H1 (cell line): ENCODE results near the gene SOX13. TPM values are rescaled to one million over a fixed set of nuclear protein-coding genes. Genes with fewer than 3 reads are reported as not detected.

ENCODE experiments used
- CTCF ChIA-PET: fragments of 300-600 bp; sonication (Branson Sonifier 250); formaldehyde crosslinking; loops from one replicate; lab custom pipeline; 2021; ENCODE audit not compliant: partially characterized antibody; lab: Charles Lee
- POLR2A ChIA-PET: fragments of 300-600 bp; sonication (Branson Sonifier 250); formaldehyde crosslinking; loops from one replicate; lab custom pipeline; 2021; ENCODE audit warnings: inconsistent platforms; ENCODE audit not compliant: partially characterized antibody; lab: Charles Lee
- DNase-seq, 2 experiments: peaks; one replicate each; pipeline versions ENCODE4 v3.0.0 to v3.0.0-alpha.2; 2010 to 2022; ENCODE audit warnings: low spot score in 2 of 2, low read depth in 1 of 2, mixed read lengths in 1 of 2
- FAIRE-seq: peaks from 2 replicates; lab custom pipeline; 2011; peaks lifted over from hg19 to GRCh38; lab: Jason Lieb, UNC
- H2AFZ ChIP-seq: 2 replicates; pipeline ENCODE4 v1.8.1; 2012; ENCODE audit warnings: low read length, inconsistent platforms
- H2AK5ac ChIP-seq: 2 replicates; pipeline ENCODE4 v1.6.1; 2013; ENCODE audit warnings: low read depth, low read length
- H2BK120ac ChIP-seq: replicated peaks from 2 replicates; pipeline ENCODE3; 2013; ENCODE audit warnings: low read depth, low read length, inconsistent platforms
- H2BK12ac ChIP-seq: 2 replicates; pipeline ENCODE4 v1.6.1; 2013; ENCODE audit warnings: low read depth, low read length
- H2BK15ac ChIP-seq: 2 replicates; pipeline ENCODE4 v1.6.1; 2013; ENCODE audit warnings: low read length
- H2BK20ac ChIP-seq: 2 replicates; pipeline ENCODE4 v1.6.1; 2013; ENCODE audit warnings: low read length
- H2BK5ac ChIP-seq: 2 replicates; pipeline ENCODE4 v1.6.1; 2013; ENCODE audit warnings: low read depth, low read length
- H3K14ac ChIP-seq: 2 replicates; pipeline ENCODE4 v1.6.1; 2013; ENCODE audit warnings: inconsistent platforms; ENCODE audit not compliant: insufficient read length
- H3K18ac ChIP-seq: 2 replicates; pipeline ENCODE4 v1.6.1; 2013; ENCODE audit warnings: low read length; ENCODE audit errors: extremely low read depth
- H3K23ac ChIP-seq: 2 replicates; pipeline ENCODE4 v1.6.1; 2013; ENCODE audit warnings: inconsistent platforms; ENCODE audit not compliant: insufficient read length
- H3K23me2 ChIP-seq: 2 replicates; pipeline ENCODE4 v1.6.1; 2013; ENCODE audit warnings: low read depth, low read length
- H3K27ac ChIP-seq: 2 replicates; pipeline ENCODE4 v1.6.1; 2011; ENCODE audit warnings: low read depth, low read length, inconsistent platforms
- H3K27me3 ChIP-seq, 4 experiments: replicated peaks in 1 of 4; 1 replicate in 1 of 4; 2 replicates in 3 of 4; pipeline versions ENCODE4 v1.6.1 to v1.8.1; 2011 to 2013; ENCODE audit warnings: low read length in 3 of 4, mild to moderate bottlenecking in 3 of 4, inconsistent platforms in 2 of 4, mixed read lengths in 2 of 4, moderate library complexity in 1 of 4; ENCODE audit not compliant: control insufficient read depth in 3 of 4, insufficient read depth in 3 of 4; ENCODE audit errors: extremely low read depth in 1 of 4
- H3K36me3 ChIP-seq, 4 experiments: 2 replicates each; pipeline versions ENCODE4 v1.6.1 to v1.8.1; 2011 to 2013; ENCODE audit warnings: mild to moderate bottlenecking in 4 of 4, low read length in 3 of 4, moderate library complexity in 2 of 4, control low read depth in 1 of 4, inconsistent platforms in 1 of 4; ENCODE audit not compliant: insufficient read depth in 4 of 4, control insufficient read depth in 2 of 4
- H3K4ac ChIP-seq: replicated peaks from 2 replicates; pipeline ENCODE3; 2013; ENCODE audit warnings: low read length, low read depth, mixed read lengths, inconsistent platforms; ENCODE audit not compliant: insufficient read length
- H3K4me1 ChIP-seq, 4 experiments: replicated peaks in 1 of 4; 1 replicate in 1 of 4; 2 replicates in 3 of 4; pipeline versions ENCODE4 v1.6.1 to v1.8.1; 2011 to 2013; ENCODE audit warnings: low read length in 3 of 4, inconsistent platforms in 2 of 4, mixed read lengths in 1 of 4; ENCODE audit not compliant: insufficient read depth in 4 of 4, control insufficient read depth in 3 of 4
- H3K4me2 ChIP-seq, 2 experiments: 2 replicates each; pipeline versions ENCODE4 v1.6.1 to v1.8.1; 2011 to 2013; ENCODE audit warnings: low read depth in 2 of 2, low read length in 2 of 2, control low read depth in 1 of 2, inconsistent platforms in 1 of 2, mild to moderate bottlenecking in 1 of 2; ENCODE audit not compliant: insufficient read depth in 1 of 2
- H3K4me3 ChIP-seq, 4 experiments: fragments of 200-600, 300-600 bp in 1 of 4; sonication (generic), shearing (Covaris generic), sonication (Bioruptor Twin) in 1 of 4; 2 replicates each; pipeline versions ENCODE4 v1.5.1 to v1.8.1; 2011 to 2016; ENCODE audit warnings: low read length in 4 of 4, low read depth in 3 of 4, control low read depth in 2 of 4, inconsistent platforms in 2 of 4, mild to moderate bottlenecking in 2 of 4, mixed read lengths in 1 of 4, moderate library complexity in 1 of 4; ENCODE audit not compliant: insufficient read depth in 2 of 4; ENCODE audit errors: extremely low read depth in 1 of 4
- H3K56ac ChIP-seq: replicated peaks from 2 replicates; pipeline ENCODE3; 2013; ENCODE audit warnings: low read depth, mild to moderate bottlenecking, mixed read lengths, low read length, inconsistent platforms; ENCODE audit not compliant: insufficient read length
- H3K79me1 ChIP-seq: 2 replicates; pipeline ENCODE4 v1.6.1; 2013; ENCODE audit warnings: low read depth, low read length, control low read depth
- H3K79me2 ChIP-seq, 2 experiments: 2 replicates each; pipeline versions ENCODE4 v1.6.1 to v1.8.1; 2012 to 2013; ENCODE audit warnings: low read length in 2 of 2, mild to moderate bottlenecking in 2 of 2, inconsistent platforms in 1 of 2; ENCODE audit not compliant: insufficient read depth in 2 of 2, control insufficient read depth in 1 of 2
- H3K9ac ChIP-seq, 4 experiments: replicated peaks in 1 of 4; 1 replicate in 1 of 4; 2 replicates in 3 of 4; pipeline versions ENCODE4 v1.6.1 to v1.8.1; 2011 to 2013; ENCODE audit warnings: low read depth in 3 of 4, low read length in 3 of 4, control low read depth in 2 of 4, mild to moderate bottlenecking in 2 of 4, moderate library complexity in 2 of 4, inconsistent platforms in 1 of 4; ENCODE audit errors: extremely low read depth in 1 of 4
- H3K9me3 ChIP-seq, 2 experiments: 2 replicates each; pipeline versions ENCODE4 v1.6.1 to v1.8.1; 2012 to 2013; ENCODE audit warnings: mild to moderate bottlenecking in 2 of 2, moderate library complexity in 2 of 2, control low read depth in 1 of 2, inconsistent platforms in 1 of 2, low read depth in 1 of 2, low read length in 1 of 2, mixed read lengths in 1 of 2; ENCODE audit not compliant: insufficient read depth in 2 of 2
- H4K20me1 ChIP-seq, 2 experiments: replicated peaks in 1 of 2; 2 replicates each; pipeline versions ENCODE3 to v1.8.1; 2011 to 2013; ENCODE audit warnings: inconsistent platforms in 2 of 2, low read length in 2 of 2, mild to moderate bottlenecking in 1 of 2; ENCODE audit not compliant: insufficient read depth in 2 of 2, control insufficient read depth in 1 of 2
- H4K5ac ChIP-seq: 2 replicates; pipeline ENCODE4 v1.6.1; 2013; ENCODE audit warnings: low read length, low read depth, mixed read lengths, inconsistent platforms; ENCODE audit not compliant: insufficient read length
- H4K8ac ChIP-seq: 2 replicates; pipeline ENCODE4 v1.8.0; 2013; ENCODE audit warnings: mild to moderate bottlenecking, moderate library complexity, low read length, inconsistent platforms; ENCODE audit not compliant: insufficient read depth; ENCODE audit errors: extremely low read depth
- H4K91ac ChIP-seq: replicated peaks from 2 replicates; pipeline ENCODE3; 2013; ENCODE audit warnings: low read length, mixed read lengths, inconsistent platforms; ENCODE audit not compliant: insufficient read length
- ASH2L ChIP-seq: fragments of 200-600, 300-600 bp; sonication (generic); IDR thresholded peaks from one replicate; pipeline ENCODE4 v1.7.1; 2017; ENCODE audit warnings: low read length
- CBX5 ChIP-seq: fragments of 300-800, 300-1000 bp; sonication (generic); IDR thresholded peaks from 2 replicates; pipeline ENCODE4 v1.7.1; 2016; ENCODE audit warnings: antibody characterized with exemption, low read length, low read depth
- E2F6 ChIP-seq: IDR thresholded peaks from 2 replicates; pipeline ENCODE4 v1.6.1; 2012; ENCODE audit warnings: inconsistent platforms
- FOSL1 ChIP-seq: IDR thresholded peaks from 2 replicates; pipeline ENCODE4 v1.6.1; 2011; ENCODE audit warnings: mild to moderate bottlenecking, low read depth, low read length, moderate library complexity; ENCODE audit not compliant: insufficient read depth
- GTF2F1 ChIP-seq: IDR thresholded peaks from 2 replicates; pipeline ENCODE4 v1.6.1; 2012; ENCODE audit warnings: low read depth, low read length, improper control_type of control experiment, borderline replicate concordance
- HDAC6 ChIP-seq: IDR thresholded peaks from one replicate; pipeline ENCODE4 v1.7.1; 2012; ENCODE audit warnings: low read depth, mild to moderate bottlenecking, inconsistent platforms, low read length, moderate library complexity
- KDM4A ChIP-seq: IDR thresholded peaks from one replicate; pipeline ENCODE4 v1.7.1; 2012; ENCODE audit warnings: low read depth, mild to moderate bottlenecking, moderate library complexity, low read length, inconsistent platforms; ENCODE audit not compliant: severe bottlenecking
- NANOG ChIP-seq: IDR thresholded peaks from 2 replicates; pipeline ENCODE4 v1.6.1; 2011; ENCODE audit warnings: low read length, low read depth, mild to moderate bottlenecking, inconsistent platforms; ENCODE audit not compliant: insufficient read depth, poor library complexity, severe bottlenecking
- SIN3A ChIP-seq, 2 experiments: IDR thresholded peaks in 1 of 2; conservative IDR thresholded peaks in 1 of 2; 2 replicates each; pipeline ENCODE4 v1.6.1; 2011 to 2012; ENCODE audit warnings: low read length in 2 of 2, improper control_type of control experiment in 1 of 2, low read depth in 1 of 2, mild to moderate bottlenecking in 1 of 2
- TBP ChIP-seq: IDR thresholded peaks from 2 replicates; pipeline ENCODE4 v1.6.1; 2011; ENCODE audit warnings: low read depth, low read length, improper control_type of control experiment
- WGBS, 2 experiments: shearing (Covaris generic) in 1 of 2; methylation state at CpG; one replicate each; pipeline versions ENCODE4 v1.1.6 to v1.1.7; 2013 to 2015; ENCODE audit warnings: low lambda C conversion rate in 2 of 2, mixed read lengths in 2 of 2, inconsistent platforms in 1 of 2, low coverage in 1 of 2, missing lambda C conversion rate in 1 of 2; ENCODE audit not compliant: insufficient replicate concordance in 2 of 2, insufficient coverage in 1 of 2, insufficient read length in 1 of 2; ENCODE audit errors: extremely low coverage in 1 of 2, missing lambda C conversion rate in 1 of 2; 5-methylcytosine and 5-hydroxymethylcytosine counted together
- polyA plus RNA-seq, 7 experiments: library from polyadenylated mRNA; depleted of rRNA in 3 of 7; stranded (reverse) in 5 of 7; unstranded in 2 of 7; fragments of >200 nt in 5 of 7; fragments of 200-250 nt in 2 of 7; gene quantifications; 1 replicate in 5 of 7; 2 replicates in 1 of 7; 4 replicates in 1 of 7; pipeline versions ENCODE4 v1.2.1 to v1.2.3, GENCODE V29; 2011 to 2013; ENCODE audit warnings: missing spikeins in 2 of 7, mixed read lengths in 2 of 7
- total RNA-seq: library from RNA; stranded (reverse); fragmentation: NEBNext Ultra II Directional; extraction: Animal tissue kit (Norgen Biotek cat#: 25700); gene quantifications from 2 replicates; pipeline ENCODE4 v1.2.1, GENCODE V29; 2021

The SOX13 gene
- total and polyA plus RNA-seq, 2 of the 8 experiments (the other 6 are each of a cell fraction or from before 2014, with no cell fraction given): 113 to 173 TPM

- H3K27me3 ChIP-seq: peaks cover 0 to 18% (median 17%) of the 10 kb centered on the region in 4 experiments; a peak in 5 of 7 replicates
- peak within 1 kb of the TSS; percentile 65 to 92 for H3K4me2 ChIP-seq
- no peaks in the 10 kb centered on the region for H3K79me2 ChIP-seq
- H3K56ac ChIP-seq: no peak within 1 kb of the TSS
- H4K91ac ChIP-seq: peak within 1 kb of the TSS; percentile 44
- peaks cover 0 to 40% (median 28%) of the 10 kb centered on the region in 4 experiments; a peak in 6 of 7 replicates for H3K4me1 ChIP-seq
- H4K5ac ChIP-seq: no peak within 1 kb of the TSS
- peak within 1 kb of the TSS; percentile 69; the same call in 1 of the 2 replicates for H2BK5ac ChIP-seq
- no peaks in the 10 kb centered on the region for H3K79me1 ChIP-seq
- H3K9me3 ChIP-seq: no peaks in the 10 kb centered on the region
- peaks cover 12% of the 10 kb centered on the region; the same call in 1 of the 2 replicates for H3K23me2 ChIP-seq
- H2AFZ ChIP-seq: peak within 1 kb of the TSS; percentile 72
- H3K36me3 ChIP-seq: no peaks in the 10 kb centered on the region
- no peak within 1 kb of the TSS for H3K27ac ChIP-seq
- no peak within 1 kb of the TSS for H3K23ac ChIP-seq
- H2BK120ac ChIP-seq: no peak within 1 kb of the TSS
- FAIRE-seq (no peak), DNase-seq (peak in 1 of 2 experiments; percentile 89)
- peak within 1 kb of the TSS in 2 of 4 experiments; percentile 5 to 34; a peak in 2 of 7 replicates for H3K9ac ChIP-seq
- H4K8ac ChIP-seq: peak within 1 kb of the TSS; percentile 47; the same call in 1 of the 2 replicates
- peak within 1 kb of the TSS; percentile 32; the same call in 1 of the 2 replicates for H2BK15ac ChIP-seq
- peak within 1 kb of the TSS; percentile 61 to 77 (median 68) for H3K4me3 ChIP-seq
- ChIA-PET CTCF (interaction anchor here (0.7 to 18.7 kb wide), 12 partner anchors 10 to 291 kb away, joined by 3 to 360 read pairs (median 10); partner anchors contain the start of genes GOLT1A and KISS1), POLR2A (interaction anchor here (0.9 to 6.5 kb wide), 9 partner anchors 10 to 290 kb away, joined by 3 to 35 read pairs (median 6); partner anchors contain the start of genes SNRPE and SOX13)
- H2BK20ac ChIP-seq: no peak within 1 kb of the TSS
- no peaks in the 10 kb centered on the region for H4K20me1 ChIP-seq
- WGBS, 2 experiments: 3% methylated on average over 47 of the region's 94 CpGs; no CpG with 5 or more reads in 1 of the 2 experiments
- peak within 1 kb of the TSS; percentile 83; the same call in 1 of the 2 replicates for H2BK12ac ChIP-seq
- no peak within 1 kb of the TSS for H3K14ac ChIP-seq
- H3K4ac ChIP-seq: no peak within 1 kb of the TSS
- peak within 1 kb of the TSS; percentile 79 for H3K18ac ChIP-seq
- no peak within 1 kb of the TSS for H2AK5ac ChIP-seq
- TF ChIP-seq CBX5: no peak
- TF ChIP-seq TBP: no peak
- no peak for TF ChIP-seq GTF2F1
- no peak for TF ChIP-seq NANOG
- no peak for TF ChIP-seq HDAC6
- TF ChIP-seq ASH2L: peak; percentile 60
- peak; percentile 86 for TF ChIP-seq KDM4A
- TF ChIP-seq FOSL1: no peak
- no peak; a peak in 1 of 4 replicates for TF ChIP-seq SIN3A (conservative IDR thresholded peaks at IDR 0.05 in 1 of 2, IDR thresholded peaks at IDR 0.05 in 1 of 2; ENCODE audit: low read depth in 1 of 2, low read length in 2 of 2)
- no peak; the same call in none of the 2 replicates for TF ChIP-seq E2F6
Measured at GRCh38 chr1:204151552-204152309, 78.8 kb downstream of the SOX13 start, which contains the start of gene ETNK2. TSS of gene ETNK2 (minus strand) at chr1:204152044. CDS start at chr1:204151852, 192 bp downstream.
